OCI-LY7 (cell line): Measurements from ENCODE around the gene UNC80. TPM values are rescaled to one million over a fixed set of nuclear protein-coding genes. Genes with fewer than 3 reads are reported as not detected.
A peak's percentile ranks its signal among the peaks of the same experiment; 100 is the strongest.

Source experiments
- BruUV-seq: library from RNA; stranded (reverse); fragments of 400-500 nt; replicated peaks from 2 replicates; lab custom pipeline; 2021; lab: Mats Ljungman, UMichigan
- CTCF ChIA-PET: fragments of 300-600 bp; sonication (Branson Sonifier 250); formaldehyde crosslinking; loops from one replicate; lab custom pipeline; 2022; ENCODE audit warnings: antibody characterized with exemption; ENCODE audit not compliant: unreplicated experiment; lab: Charles Lee
- POLR2A ChIA-PET: fragments of 300-600 bp; sonication (Branson Sonifier 250); formaldehyde crosslinking; loops from one replicate; lab custom pipeline; 2022; ENCODE audit warnings: antibody characterized with exemption; lab: Charles Lee
- DNase-seq: peaks from one replicate; pipeline ENCODE4 v3.0.0-alpha.2; 2015; ENCODE audit warnings: low spot score
- H2AFZ ChIP-seq: fragments of 200-600 bp; sonication (generic), shearing (Covaris generic); 2 replicates; pipeline ENCODE4 v1.6.1; 2014; ENCODE audit warnings: mild to moderate bottlenecking, antibody characterized with exemption, low read length, moderate library complexity
- H3K27ac ChIP-seq: fragments of 200-600 bp; sonication (generic); 2 replicates; pipeline ENCODE4 v1.5.1; 2014; ENCODE audit warnings: mixed run types, low read depth, mild to moderate bottlenecking, moderate library complexity, low read length, inconsistent platforms; ENCODE audit not compliant: poor library complexity, severe bottlenecking
- H3K36me3 ChIP-seq: fragments of 200-600 bp; sonication (generic); 2 replicates; pipeline ENCODE4 v1.6.1; 2014; ENCODE audit warnings: mild to moderate bottlenecking, antibody characterized with exemption, low read length, moderate library complexity, mixed read lengths; ENCODE audit not compliant: insufficient read depth
- H3K4me1 ChIP-seq: fragments of 200-600 bp; sonication (generic); 2 replicates; pipeline ENCODE4 v1.5.1; 2014; ENCODE audit warnings: mild to moderate bottlenecking, low read length; ENCODE audit not compliant: insufficient read depth, poor library complexity, severe bottlenecking
- H3K4me2 ChIP-seq: fragments of 200-600 bp; sonication (generic); 2 replicates; pipeline ENCODE4 v1.6.1; 2014; ENCODE audit warnings: mild to moderate bottlenecking, low read length
- H3K4me3 ChIP-seq: fragments of 200-600 bp; sonication (generic); 2 replicates; pipeline ENCODE4 v1.5.1; 2014; ENCODE audit warnings: mild to moderate bottlenecking, low read depth, low read length; ENCODE audit not compliant: poor library complexity, severe bottlenecking
- H3K79me2 ChIP-seq: fragments of 200-600 bp; sonication (generic); 2 replicates; pipeline ENCODE4 v1.6.1; 2016; ENCODE audit warnings: low read depth, mild to moderate bottlenecking, low read length, moderate library complexity, mixed read lengths; ENCODE audit not compliant: insufficient read depth
- H3K9me2 ChIP-seq: fragments of 200-600 bp; sonication (generic); 2 replicates; pipeline ENCODE4 v1.6.1; 2016; ENCODE audit warnings: mild to moderate bottlenecking, low read length, mixed read lengths; ENCODE audit not compliant: insufficient read depth
- H3K9me3 ChIP-seq: fragments of 200-600 bp; sonication (generic); 2 replicates; pipeline ENCODE4 v1.6.1; 2014; ENCODE audit warnings: mild to moderate bottlenecking, mixed run types, low read length, mixed read lengths
- H4K20me1 ChIP-seq: fragments of 200-600 bp; sonication (generic); 2 replicates; pipeline ENCODE4 v1.6.1; 2014; ENCODE audit warnings: mild to moderate bottlenecking, antibody characterized with exemption, low read length, moderate library complexity, mixed read lengths; ENCODE audit not compliant: insufficient read depth
- EZH2phosphoT487 ChIP-seq: fragments of 200-600 bp; sonication (generic); IDR thresholded peaks from 2 replicates; pipeline ENCODE4 v1.6.1; 2018; ENCODE audit warnings: low read depth, borderline replicate concordance, mild to moderate bottlenecking, mixed run types, antibody characterized with exemption, low read length, moderate library complexity, mixed read lengths
- intact Hi-C: fragments of 100-400 bp; cut with micrococcal nuclease; formaldehyde crosslinking; loops from one replicate; pipeline ENCODE4 v1.10.0; 2022; ENCODE audit not compliant: unreplicated experiment
- total RNA-seq, 2 experiments: library from RNA; depleted of rRNA in 1 of 2; stranded (reverse); fragments of >200 nt in 1 of 2; shearing (Covaris generic) in 1 of 2; gene quantifications; 2 replicates each; pipeline ENCODE4 v1.2.3, GENCODE V29; 2014 to 2022
- TF ChIP-seq, protein P1 (sequence below): fragments of 200-600 bp; sonication (generic); conservative IDR thresholded peaks from 2 replicates; pipeline ENCODE4 v1.5.1; 2014; ENCODE audit warnings: mild to moderate bottlenecking, antibody characterized with exemption, low read length, moderate library complexity, mixed read lengths

The UNC80 gene
- total RNA-seq, 2 experiments from 2014 or later = not detected

- H3K27ac ChIP-seq = no peak overlapping the region
- H3K9me2 ChIP-seq = no peaks in the 10 kb centered on the region
- no peak for TF ChIP-seq EZH2phosphoT487
- TF ChIP-seq, protein P1, sequence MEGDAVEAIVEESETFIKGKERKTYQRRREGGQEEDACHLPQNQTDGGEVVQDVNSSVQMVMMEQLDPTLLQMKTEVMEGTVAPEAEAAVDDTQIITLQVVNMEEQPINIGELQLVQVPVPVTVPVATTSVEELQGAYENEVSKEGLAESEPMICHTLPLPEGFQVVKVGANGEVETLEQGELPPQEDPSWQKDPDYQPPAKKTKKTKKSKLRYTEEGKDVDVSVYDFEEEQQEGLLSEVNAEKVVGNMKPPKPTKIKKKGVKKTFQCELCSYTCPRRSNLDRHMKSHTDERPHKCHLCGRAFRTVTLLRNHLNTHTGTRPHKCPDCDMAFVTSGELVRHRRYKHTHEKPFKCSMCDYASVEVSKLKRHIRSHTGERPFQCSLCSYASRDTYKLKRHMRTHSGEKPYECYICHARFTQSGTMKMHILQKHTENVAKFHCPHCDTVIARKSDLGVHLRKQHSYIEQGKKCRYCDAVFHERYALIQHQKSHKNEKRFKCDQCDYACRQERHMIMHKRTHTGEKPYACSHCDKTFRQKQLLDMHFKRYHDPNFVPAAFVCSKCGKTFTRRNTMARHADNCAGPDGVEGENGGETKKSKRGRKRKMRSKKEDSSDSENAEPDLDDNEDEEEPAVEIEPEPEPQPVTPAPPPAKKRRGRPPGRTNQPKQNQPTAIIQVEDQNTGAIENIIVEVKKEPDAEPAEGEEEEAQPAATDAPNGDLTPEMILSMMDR = no peak
- ChIA-PET POLR2A (interaction anchor here (0.6 to 1.0 kb wide), 4 partner anchors 27 to 602 kb away, joined by 3 to 4 read pairs (median 3); no protein-coding TSS in a partner anchor), CTCF (interaction anchor here (0.5 kb wide), 1 partner anchor 9 kb away, joined by 3 read pairs; no protein-coding TSS in a partner anchor)
- BruUV-seq = no TSS peak
- no peak overlapping the region for H3K4me2 ChIP-seq
- no peaks in the 10 kb centered on the region for H3K9me3 ChIP-seq
- no peaks in the 10 kb centered on the region for H3K4me1 ChIP-seq
- no peaks in the 10 kb centered on the region for H3K79me2 ChIP-seq
- H3K4me3 ChIP-seq = no peak overlapping the region
- H2AFZ ChIP-seq = no peak overlapping the region
- H3K36me3 ChIP-seq = no peaks in the 10 kb centered on the region
- intact Hi-C loops = no loop called here
- no peaks in the 10 kb centered on the region for H4K20me1 ChIP-seq
- DNase-seq = no peak
Observed at GRCh38 chr2:209933499-209934483, 162.2 kb downstream of the UNC80 start.

GRCh38 chr2:209936106-209936666 lies 164.6 kb downstream of the UNC80 start:
- intact Hi-C loops = no loop called here
- BruUV-seq = no TSS peak
- no peaks in the 10 kb centered on the region for H3K36me3 ChIP-seq
- CTCF ChIA-PET = no interaction called here
- H3K4me1 ChIP-seq = no peaks in the 10 kb centered on the region
- H3K79me2 ChIP-seq = no peaks in the 10 kb centered on the region
- POLR2A ChIA-PET = no interaction called here
- no peak overlapping the region for H3K27ac ChIP-seq
- DNase-seq = peak; percentile 1
- TF ChIP-seq, protein P1 = peak; percentile 43; the same call in 1 of the 2 replicates
- TF ChIP-seq EZH2phosphoT487 = no peak
- no peak overlapping the region for H2AFZ ChIP-seq
- H3K4me2 ChIP-seq = no peak overlapping the region
- no peaks in the 10 kb centered on the region for H3K9me2 ChIP-seq
- no peaks in the 10 kb centered on the region for H3K9me3 ChIP-seq
- no peaks in the 10 kb centered on the region for H4K20me1 ChIP-seq
- no peak overlapping the region for H3K4me3 ChIP-seq
